ACC112 (cell line): Measurements from ENCODE around the gene PRSS27.
"Not testable (repeated sequence)": the region's sequence is repeated elsewhere in the genome, so short reads cannot be mapped to it uniquely, and the experiment has no call there.

Experiments used
- H2AFZ ChIP-seq: fragments of 200-600 bp; sonication (generic); one replicate; pipeline ENCODE4 v1.6.0; 2017; ENCODE audit warnings: antibody characterized with exemption, low read length; ENCODE audit not compliant: unreplicated experiment
- H3K27ac ChIP-seq: fragments of 200-600 bp; sonication (generic); 2 replicates; pipeline ENCODE4 v1.5.1; 2014; ENCODE audit warnings: low read depth, mild to moderate bottlenecking, antibody characterized with exemption, low read length, moderate library complexity
- H3K27me3 ChIP-seq: fragments of 200-600 bp; sonication (generic); 2 replicates; pipeline ENCODE4 v1.6.1; 2014; ENCODE audit warnings: mild to moderate bottlenecking, antibody characterized with exemption, low read length, moderate library complexity, mixed read lengths; ENCODE audit not compliant: insufficient read depth
- H3K36me3 ChIP-seq: fragments of 200-600 bp; sonication (generic); 2 replicates; pipeline ENCODE4 v1.6.1; 2016; ENCODE audit warnings: mild to moderate bottlenecking, antibody characterized with exemption, low read length, moderate library complexity, mixed read lengths; ENCODE audit not compliant: insufficient read depth
- H3K4me1 ChIP-seq: fragments of 200-600 bp; sonication (generic); one replicate; pipeline ENCODE4 v1.6.1; 2016; ENCODE audit warnings: low read length, mixed read lengths; ENCODE audit not compliant: insufficient read depth, unreplicated experiment, control insufficient read depth
- H3K4me3 ChIP-seq: fragments of 200-600 bp; sonication (generic); 2 replicates; pipeline ENCODE4 v1.5.1; 2014; ENCODE audit warnings: mild to moderate bottlenecking, low read depth, low read length
- H3K79me2 ChIP-seq: fragments of 200-600 bp; sonication (generic); one replicate; pipeline ENCODE4 v1.6.0; 2016; ENCODE audit warnings: low read length; ENCODE audit not compliant: control insufficient read depth, unreplicated experiment, insufficient read depth

Gene PRSS27

GRCh38 chr16:2721634-2722173 lies 1.7 kb upstream of the PRSS27 start:
- H3K79me2 ChIP-seq, H3K36me3 ChIP-seq, H3K27me3 ChIP-seq, H3K4me1 ChIP-seq: not testable (repeated sequence)
- Histone ChIP-seq H3K4me3 (peak overlapping the region; percentile 76), H2AFZ (peak overlapping the region; percentile 95), H3K27ac (peak overlapping the region; percentile 28; the same call in 1 of the 2 replicates)

DNA sequence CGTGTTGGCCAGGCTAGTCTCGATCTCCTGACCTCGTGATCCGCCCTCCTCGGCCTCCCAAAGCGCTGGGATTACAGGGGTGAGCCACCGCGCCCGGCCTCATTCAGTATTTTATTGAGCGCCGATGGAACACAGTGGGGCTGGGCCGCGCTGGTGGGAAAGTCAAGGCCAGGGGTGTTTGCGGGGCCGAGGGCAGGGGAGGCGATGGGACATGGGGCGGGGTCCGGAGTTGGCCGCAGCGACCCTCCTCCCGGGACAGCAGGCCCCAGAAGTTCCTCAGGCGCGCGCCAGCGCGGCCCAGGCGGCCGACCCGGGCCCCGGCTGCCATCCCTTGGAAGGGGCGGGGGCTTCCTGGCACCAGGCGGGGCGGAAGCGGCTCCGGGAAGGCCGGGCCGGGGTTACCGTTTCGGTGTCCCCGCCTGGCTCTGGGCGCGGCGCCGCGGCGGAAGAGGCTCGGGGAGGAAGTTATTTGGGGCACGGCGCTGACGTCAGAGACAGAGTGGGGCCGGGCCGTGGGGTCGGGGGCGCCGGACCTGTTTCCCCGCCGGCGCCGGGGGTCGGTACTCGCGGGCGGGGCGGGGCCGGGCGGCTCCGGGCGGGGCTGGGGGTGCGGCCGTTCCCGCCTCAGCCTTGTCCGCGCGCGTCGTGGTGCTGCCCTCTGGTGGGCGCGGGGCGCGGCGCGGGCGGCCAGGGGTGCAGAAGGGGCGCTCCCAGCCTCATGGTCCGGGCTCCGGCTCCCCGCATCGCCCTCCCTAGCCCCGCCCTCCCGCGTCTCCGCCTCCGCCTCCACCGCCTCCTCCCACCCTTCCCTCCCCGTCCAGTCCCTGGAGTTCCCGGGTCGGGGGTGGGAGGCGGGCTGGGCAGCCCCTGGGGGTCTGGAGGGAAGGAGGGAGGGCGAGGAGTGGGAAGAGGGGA lies 952 bp upstream of the PRSS27 start:
- Histone ChIP-seq H3K79me2 (no peaks in the 10 kb centered on the region), H3K27me3 (peaks cover 5% of the 10 kb centered on the region; the same call in 1 of the 2 replicates), H3K36me3 (no peaks in the 10 kb centered on the region), H2AFZ (peak overlapping the region; percentile 95), H3K4me3 (peak overlapping the region; percentile 76), H3K27ac (peak overlapping the region; percentile 28), H3K4me1 (no peaks in the 10 kb centered on the region)

- Histone ChIP-seq H2AFZ (no peak overlapping the region), H3K27ac (no peak overlapping the region), H3K4me1 (no peaks in the 10 kb centered on the region), H3K36me3 (no peaks in the 10 kb centered on the region), H3K79me2 (no peaks in the 10 kb centered on the region), H3K27me3 (peaks cover 5% of the 10 kb centered on the region; the same call in 1 of the 2 replicates), H3K4me3 (no peak overlapping the region; the same call in 1 of the 2 replicates)
Measured at GRCh38 chr16:2719328-2720063, 528 bp downstream of the PRSS27 start.

- no peak overlapping the region for H3K27ac ChIP-seq
Measured at GRCh38 chr16:2717383-2718263, 2.4 kb downstream of the PRSS27 start.

DNA sequence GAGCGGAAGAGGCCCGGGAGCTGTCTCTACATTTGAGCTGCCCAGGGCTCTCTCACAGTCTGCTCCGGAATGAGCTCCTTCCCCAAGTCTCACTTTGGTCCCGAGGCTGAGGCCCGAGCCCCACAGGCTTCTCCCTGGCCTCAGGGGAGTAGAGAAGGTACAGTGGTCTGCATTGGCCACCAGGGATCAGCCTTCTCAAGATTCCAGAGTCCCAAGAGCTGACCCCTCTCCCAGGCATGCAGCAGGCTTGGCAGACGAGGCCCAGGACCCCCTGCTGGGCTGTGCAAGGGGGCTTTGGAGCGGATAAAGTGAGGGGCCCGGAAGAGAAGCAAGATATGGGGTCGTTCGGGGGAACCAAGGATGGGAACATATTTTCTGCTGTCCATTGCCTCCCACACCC lies 3.1 kb downstream of the PRSS27 start:
- H3K4me3 ChIP-seq = no peak overlapping the region
- H3K27ac ChIP-seq = no peak overlapping the region
- H3K4me1 ChIP-seq = no peaks in the 10 kb centered on the region
- no peaks in the 10 kb centered on the region for H3K27me3 ChIP-seq
- H3K36me3 ChIP-seq = no peaks in the 10 kb centered on the region
- H3K79me2 ChIP-seq = no peaks in the 10 kb centered on the region
- H2AFZ ChIP-seq = no peak overlapping the region

More at GRCh38 chr16:2717383-2718263, 2.4 kb downstream of the PRSS27 start:
- H3K36me3 ChIP-seq = no peaks in the 10 kb centered on the region
- no peaks in the 10 kb centered on the region for H3K4me1 ChIP-seq
- no peak overlapping the region for H3K4me3 ChIP-seq
- no peaks in the 10 kb centered on the region for H3K27me3 ChIP-seq
- H3K79me2 ChIP-seq = no peaks in the 10 kb centered on the region
- no peak overlapping the region for H2AFZ ChIP-seq

DNA sequence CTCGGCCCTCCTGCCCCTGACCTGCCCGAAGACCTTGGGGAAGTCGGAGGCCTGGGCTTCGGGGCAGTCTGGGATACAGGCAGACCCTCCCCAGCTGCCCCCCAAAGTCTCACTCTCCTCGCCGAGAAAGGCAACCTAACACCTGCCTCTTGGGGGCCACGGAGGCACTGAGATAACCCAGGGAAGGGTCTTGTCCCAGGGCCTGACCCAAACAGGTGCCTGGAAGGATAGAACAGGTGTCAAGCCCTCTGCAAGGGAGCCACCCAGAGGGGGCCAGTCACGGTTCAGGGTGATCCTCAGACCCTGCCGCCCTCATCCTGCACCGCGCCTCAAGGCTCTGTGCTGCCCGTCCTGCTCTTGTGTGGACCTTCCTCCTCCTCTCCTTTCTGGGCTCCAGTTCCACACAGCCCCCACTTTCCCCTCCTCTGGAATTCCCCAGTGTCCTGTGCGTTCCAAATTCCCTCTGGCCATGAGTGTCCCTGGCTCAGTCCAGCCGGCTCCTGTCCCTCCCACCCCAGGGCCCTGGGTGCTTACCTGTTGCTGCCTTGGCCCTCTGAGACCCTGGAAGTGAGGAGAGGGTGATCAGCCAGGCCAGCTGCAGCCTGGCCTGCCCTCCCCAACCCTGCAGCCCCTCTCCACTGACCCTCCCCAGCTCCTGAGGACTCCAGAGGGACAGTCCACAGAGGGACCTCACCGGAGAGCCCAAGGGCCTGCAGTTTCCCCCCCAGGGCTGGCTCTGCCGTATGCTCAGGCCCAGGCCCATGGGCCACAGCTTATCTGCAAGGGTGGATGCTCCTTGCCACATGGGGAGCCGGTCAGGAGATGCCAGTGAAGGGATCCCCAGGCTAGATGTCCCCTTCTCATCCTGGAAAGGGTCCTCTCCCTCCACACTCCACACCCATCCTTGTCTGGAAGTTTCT lies 3.8 kb downstream of the PRSS27 start:
- H3K4me3 ChIP-seq = no peak overlapping the region
- H2AFZ ChIP-seq = no peak overlapping the region
- no peaks in the 10 kb centered on the region for H3K36me3 ChIP-seq

GRCh38 chr16:2715519-2715918 lies 4.5 kb downstream of the PRSS27 start:
- Histone ChIP-seq H3K79me2 (no peaks in the 10 kb centered on the region), H3K4me3 (no peak overlapping the region), H2AFZ (no peak overlapping the region)

More for the DNA sequence above, 3.8 kb downstream of the PRSS27 start:
- Histone ChIP-seq H3K27ac (no peak overlapping the region), H3K27me3 (no peaks in the 10 kb centered on the region), H3K4me1 (no peaks in the 10 kb centered on the region), H3K79me2 (no peaks in the 10 kb centered on the region)

GRCh38 chr16:2715064-2715463 lies 5.0 kb downstream of the PRSS27 start:
- Histone ChIP-seq H3K4me1 (no peaks in the 10 kb centered on the region), H3K36me3 (no peaks in the 10 kb centered on the region), H3K27ac (no peak overlapping the region), H3K27me3 (no peaks in the 10 kb centered on the region), H3K79me2 (no peaks in the 10 kb centered on the region), H3K4me3 (no peak overlapping the region), H2AFZ (no peak overlapping the region)

More at GRCh38 chr16:2715519-2715918, 4.5 kb downstream of the PRSS27 start:
- no peaks in the 10 kb centered on the region for H3K4me1 ChIP-seq
- no peak overlapping the region for H3K27ac ChIP-seq
- H3K27me3 ChIP-seq = no peaks in the 10 kb centered on the region
- H3K36me3 ChIP-seq = no peaks in the 10 kb centered on the region

- no peak overlapping the region for H3K4me3 ChIP-seq
- no peaks in the 10 kb centered on the region for H3K36me3 ChIP-seq
- H3K4me1 ChIP-seq = no peaks in the 10 kb centered on the region
- no peaks in the 10 kb centered on the region for H3K27me3 ChIP-seq
- H3K79me2 ChIP-seq = no peaks in the 10 kb centered on the region
- no peak overlapping the region for H2AFZ ChIP-seq
- no peak overlapping the region for H3K27ac ChIP-seq
Measured at GRCh38 chr16:2713985-2714774, 5.8 kb downstream of the PRSS27 start.
